Measurements from ENCODE around the gene KCNE1.

DNA sequence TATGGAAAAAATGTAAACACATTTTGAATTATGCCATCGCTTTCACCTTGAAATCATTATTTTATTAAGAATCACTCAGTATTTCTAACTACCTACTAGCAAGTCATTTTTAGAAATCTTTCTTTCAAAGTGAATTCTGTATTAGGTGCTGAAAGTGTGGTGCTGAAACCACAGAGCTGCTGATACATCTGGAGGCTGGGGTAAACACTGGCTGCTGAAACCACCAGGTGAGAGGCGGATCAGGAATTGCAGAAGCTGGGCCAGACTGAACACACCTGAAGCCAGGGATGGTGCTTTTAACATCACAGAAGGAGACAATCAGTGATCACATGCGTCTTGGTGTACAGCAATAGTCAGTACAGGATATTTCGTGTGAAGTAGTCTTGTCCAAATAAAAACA, 42.2 kb upstream of the KCNE1 start:
- TF ChIP-seq SNAI2 (CRISPR knock-in tag; IDR thresholded peaks at IDR 0.05) (no peak), ISL1 (CRISPR knock-in tag; IDR thresholded peaks at IDR 0.05) (no peak), CSDC2 (CRISPR knock-in tag; IDR thresholded peaks at IDR 0.05) (no peak)
- TF ChIP-seq, protein P1, sequence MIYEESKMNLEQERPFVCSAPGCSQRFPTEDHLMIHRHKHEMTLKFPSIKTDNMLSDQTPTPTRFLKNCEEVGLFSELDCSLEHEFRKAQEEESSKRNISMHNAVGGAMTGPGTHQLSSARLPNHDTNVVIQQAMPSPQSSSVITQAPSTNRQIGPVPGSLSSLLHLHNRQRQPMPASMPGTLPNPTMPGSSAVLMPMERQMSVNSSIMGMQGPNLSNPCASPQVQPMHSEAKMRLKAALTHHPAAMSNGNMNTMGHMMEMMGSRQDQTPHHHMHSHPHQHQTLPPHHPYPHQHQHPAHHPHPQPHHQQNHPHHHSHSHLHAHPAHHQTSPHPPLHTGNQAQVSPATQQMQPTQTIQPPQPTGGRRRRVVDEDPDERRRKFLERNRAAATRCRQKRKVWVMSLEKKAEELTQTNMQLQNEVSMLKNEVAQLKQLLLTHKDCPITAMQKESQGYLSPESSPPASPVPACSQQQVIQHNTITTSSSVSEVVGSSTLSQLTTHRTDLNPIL (CRISPR knock-in tag; IDR thresholded peaks at IDR 0.05; ENCODE audit: low read depth) = no peak
- TF ChIP-seq, protein P2, sequence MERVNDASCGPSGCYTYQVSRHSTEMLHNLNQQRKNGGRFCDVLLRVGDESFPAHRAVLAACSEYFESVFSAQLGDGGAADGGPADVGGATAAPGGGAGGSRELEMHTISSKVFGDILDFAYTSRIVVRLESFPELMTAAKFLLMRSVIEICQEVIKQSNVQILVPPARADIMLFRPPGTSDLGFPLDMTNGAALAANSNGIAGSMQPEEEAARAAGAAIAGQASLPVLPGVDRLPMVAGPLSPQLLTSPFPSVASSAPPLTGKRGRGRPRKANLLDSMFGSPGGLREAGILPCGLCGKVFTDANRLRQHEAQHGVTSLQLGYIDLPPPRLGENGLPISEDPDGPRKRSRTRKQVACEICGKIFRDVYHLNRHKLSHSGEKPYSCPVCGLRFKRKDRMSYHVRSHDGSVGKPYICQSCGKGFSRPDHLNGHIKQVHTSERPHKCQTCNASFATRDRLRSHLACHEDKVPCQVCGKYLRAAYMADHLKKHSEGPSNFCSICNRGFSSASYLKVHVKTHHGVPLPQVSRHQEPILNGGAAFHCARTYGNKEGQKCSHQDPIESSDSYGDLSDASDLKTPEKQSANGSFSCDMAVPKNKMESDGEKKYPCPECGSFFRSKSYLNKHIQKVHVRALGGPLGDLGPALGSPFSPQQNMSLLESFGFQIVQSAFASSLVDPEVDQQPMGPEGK (CRISPR knock-in tag; IDR thresholded peaks at IDR 0.05; ENCODE audit: borderline replicate concordance) = no peak

Data from SK-N-SH treated with all-trans-retinoic acid at 6 μM for 48 hours (cell line).